ENCODE results near the gene CCDC174.

CCDC174 gene

DNA sequence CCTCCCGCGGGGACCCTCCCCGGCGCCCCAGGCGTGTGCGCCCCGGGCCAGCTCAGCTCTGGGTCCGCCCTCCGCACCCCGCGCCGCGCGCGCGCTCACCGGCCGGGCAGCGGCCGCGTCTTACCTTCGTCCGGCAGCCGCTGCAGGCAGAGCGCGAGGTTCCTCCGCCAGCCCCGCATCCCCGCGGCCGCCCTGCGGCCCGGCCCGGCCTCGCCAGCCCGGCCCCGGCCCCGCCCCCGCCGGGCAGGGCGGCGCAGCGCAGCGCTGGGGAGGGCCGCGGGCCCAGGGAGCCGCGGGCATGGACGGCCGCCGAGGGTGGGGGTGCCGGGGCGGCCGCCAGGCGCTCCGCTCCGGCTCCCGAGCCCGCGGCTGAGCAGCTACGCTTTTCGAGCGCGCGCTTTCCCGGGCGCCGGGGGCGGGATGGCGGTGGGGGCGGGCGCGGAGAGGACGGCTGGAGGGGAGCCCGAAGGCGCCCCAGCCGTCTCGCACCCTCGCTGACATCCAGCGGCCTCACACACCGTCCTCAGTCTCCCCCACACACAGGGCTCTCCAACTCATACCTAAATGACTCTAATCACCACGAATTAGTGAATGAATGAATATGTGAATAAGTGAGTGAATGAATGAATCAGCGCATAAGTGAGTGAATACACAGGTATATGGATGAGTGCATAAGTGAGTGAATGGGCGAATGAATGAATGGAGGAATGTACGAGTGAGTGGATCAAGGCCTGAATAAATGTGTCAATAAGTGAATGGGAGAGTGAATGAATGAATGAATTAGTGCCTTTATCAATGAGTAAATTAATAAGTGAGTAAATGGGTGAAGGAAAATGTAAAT, 48.5 kb upstream of the CCDC174 start:
- Histone ChIP-seq H3K4me3 (ENCODE audit: low read depth, low read length) (peak overlapping the region; percentile 19), H3K36me3 (ENCODE audit: control insufficient read depth in 2 of 2, insufficient read depth in 1 of 2, low read length in 2 of 2) (no peaks in the 10 kb centered on the region), H3K4me1 (ENCODE audit: control insufficient read depth, insufficient read depth, low read length) (no peaks in the 10 kb centered on the region), H3K27ac (ENCODE audit: extremely low read depth, low read depth, low read length) (peak overlapping the region; percentile 16; the same call in 1 of the 2 replicates), H3K9me3 (ENCODE audit: control insufficient read depth, insufficient read depth, low read depth, low read length) (no peaks in the 10 kb centered on the region)
- ChIA-PET CTCF (interaction anchor here (0.7 to 1.4 kb wide), 2 partner anchors 15 to 322 kb away, joined by 4 read pairs; no protein-coding TSS in a partner anchor), POLR2A (no interaction called here)
- TF ChIP-seq HIC1 (tag by site-specific recombination; IDR thresholded peaks at IDR 0.05) (no peak), TCF7L2 (IDR thresholded peaks at IDR 0.05; ENCODE audit: borderline replicate concordance, low read depth, low read length) (no peak), ZNF561 (tag by site-specific recombination; IDR thresholded peaks at IDR 0.05; ENCODE audit: borderline replicate concordance) (no peak), ZXDB (tag by site-specific recombination; IDR thresholded peaks at IDR 0.05) (no peak), ZFHX2 (tag by site-specific recombination; conservative IDR thresholded peaks at IDR 0.05) (peak; percentile 31; the same call in 1 of the 2 replicates), ZBTB26 (tag by site-specific recombination; optimal IDR thresholded peaks at IDR 0.05) (no peak), ZNF660 (tag by site-specific recombination; IDR thresholded peaks at IDR 0.05) (no peak), OSR2 (tag by site-specific recombination; IDR thresholded peaks at IDR 0.05) (no peak), MEIS1 (CRISPR knock-in tag; IDR thresholded peaks at IDR 0.05; ENCODE audit: borderline replicate concordance) (no peak), ZNF624 (tag by site-specific recombination; IDR thresholded peaks at IDR 0.05) (no peak), ZNF112 (tag by site-specific recombination; IDR thresholded peaks at IDR 0.05) (no peak), ZNF274 (IDR thresholded peaks at IDR 0.05; ENCODE audit: low read length) (no peak), ZNF274 (tag by site-specific recombination; IDR thresholded peaks at IDR 0.05; ENCODE audit: borderline replicate concordance) (no peak), ZFP3 (tag by site-specific recombination; IDR thresholded peaks at IDR 0.05; ENCODE audit: low read depth) (no peak), SP3 (tag by site-specific recombination; IDR thresholded peaks at IDR 0.05) (no peak), ZNF701 (tag by site-specific recombination; IDR thresholded peaks at IDR 0.05) (no peak), ZNF544 (tag by site-specific recombination; IDR thresholded peaks at IDR 0.05) (no peak), GLI2 (tag by site-specific recombination; IDR thresholded peaks at IDR 0.05; ENCODE audit: borderline replicate concordance, low read depth) (no peak), ZNF121 (tag by site-specific recombination; IDR thresholded peaks at IDR 0.05) (no peak), EGR2 (tag by site-specific recombination; IDR thresholded peaks at IDR 0.05; ENCODE audit: low read depth) (peak; percentile 34; the same call in 1 of the 2 replicates), ZNF175 (tag by site-specific recombination; IDR thresholded peaks at IDR 0.05) (no peak), ZNF830 (tag by site-specific recombination; IDR thresholded peaks at IDR 0.05; ENCODE audit: low read depth) (no peak), ZNF2 (tag by site-specific recombination; IDR thresholded peaks at IDR 0.05) (no peak), ZNF677 (tag by site-specific recombination; IDR thresholded peaks at IDR 0.05) (no peak), PRDM1 (tag by site-specific recombination; IDR thresholded peaks at IDR 0.05) (0 out of 2 replicates have a peak, but pooled peaks have one; percentile 9), ZBTB20 (tag by site-specific recombination; IDR thresholded peaks at IDR 0.05) (peak; percentile 11; the same call in 1 of the 2 replicates), ZSCAN16 (tag by site-specific recombination; IDR thresholded peaks at IDR 0.05) (no peak), REPIN1 (tag by site-specific recombination; IDR thresholded peaks at IDR 0.05; ENCODE audit: low read depth) (no peak), ZNF24 (tag by site-specific recombination; IDR thresholded peaks at IDR 0.05) (peak; percentile 99), ZNF391 (tag by site-specific recombination; IDR thresholded peaks at IDR 0.05; ENCODE audit: borderline replicate concordance, low read depth) (no peak), ZNF398 (tag by site-specific recombination; IDR thresholded peaks at IDR 0.05) (peak; percentile 76), ZNF184 (tag by site-specific recombination; IDR thresholded peaks at IDR 0.05) (no peak), ZNF549 (tag by site-specific recombination; IDR thresholded peaks at IDR 0.05) (no peak), ZNF23 (tag by site-specific recombination; IDR thresholded peaks at IDR 0.05; ENCODE audit: borderline replicate concordance) (no peak), ZNF664 (tag by site-specific recombination; IDR thresholded peaks at IDR 0.05) (no peak), ZNF596 (tag by site-specific recombination; IDR thresholded peaks at IDR 0.05) (no peak)

Measured in HEK293 (cell line).